SK-N-SH treated with all-trans-retinoic acid at 6 μM for 48 hours (cell line): ENCODE results near the gene CDK10.

Experiments used
- ARNTL ChIP-seq: fragments of 450-650 bp; formaldehyde crosslinking; IDR thresholded peaks from 2 replicates; pipeline ENCODE4 v1.5.0; 2020; ENCODE audit warnings: low read depth, mild to moderate bottlenecking, moderate library complexity, borderline replicate concordance
- BACH2 ChIP-seq: fragments of 250-450 bp; sonication (Bioruptor Pico); IDR thresholded peaks from 2 replicates; pipeline ENCODE4 v1.9.0; 2021; ENCODE audit warnings: mild to moderate bottlenecking, borderline replicate concordance
- CSDC2 ChIP-seq: fragments of 250-450 bp; sonication (Bioruptor Pico); IDR thresholded peaks from 2 replicates; pipeline ENCODE4 v1.5.0; 2020; ENCODE audit warnings: mild to moderate bottlenecking, moderate library complexity
- ISL1 ChIP-seq: fragments of 250-450 bp; sonication (Bioruptor Pico); IDR thresholded peaks from 2 replicates; pipeline ENCODE4 v2.1.2; 2022; ENCODE audit warnings: mild to moderate bottlenecking, moderate library complexity
- SNAI2 ChIP-seq: fragments of 250-450 bp; sonication (Bioruptor Pico); IDR thresholded peaks from 2 replicates; pipeline ENCODE4 v1.5.0; 2020; ENCODE audit warnings: mild to moderate bottlenecking, moderate library complexity
- ZC3H10 ChIP-seq: fragments of 250-450 bp; sonication (Bioruptor Pico); IDR thresholded peaks from 2 replicates; pipeline ENCODE4 v1.5.1; 2021; ENCODE audit warnings: mild to moderate bottlenecking, moderate library complexity
- ZFP3 ChIP-seq: fragments of 250-450 bp; sonication (Bioruptor Pico); IDR thresholded peaks from 2 replicates; pipeline ENCODE4 v1.5.0; 2020; ENCODE audit warnings: mild to moderate bottlenecking, moderate library complexity
- TF ChIP-seq, protein P1 (sequence below): fragments of 250-450 bp; sonication (Bioruptor Pico); IDR thresholded peaks from 2 replicates; pipeline ENCODE4 v1.8.0; 2021; ENCODE audit warnings: low read depth, mild to moderate bottlenecking, moderate library complexity, borderline replicate concordance
- TF ChIP-seq, protein P2 (sequence below): fragments of 250-450 bp; sonication (Bioruptor Pico); IDR thresholded peaks from 2 replicates; pipeline ENCODE4 v1.8.0; 2020; ENCODE audit warnings: mild to moderate bottlenecking, moderate library complexity, borderline replicate concordance
- TF ChIP-seq, protein P3 (sequence below): fragments of 250-450 bp; sonication (Bioruptor Pico); IDR thresholded peaks from 2 replicates; pipeline ENCODE4 v1.5.1; 2021; ENCODE audit warnings: mild to moderate bottlenecking, moderate library complexity

DNA sequence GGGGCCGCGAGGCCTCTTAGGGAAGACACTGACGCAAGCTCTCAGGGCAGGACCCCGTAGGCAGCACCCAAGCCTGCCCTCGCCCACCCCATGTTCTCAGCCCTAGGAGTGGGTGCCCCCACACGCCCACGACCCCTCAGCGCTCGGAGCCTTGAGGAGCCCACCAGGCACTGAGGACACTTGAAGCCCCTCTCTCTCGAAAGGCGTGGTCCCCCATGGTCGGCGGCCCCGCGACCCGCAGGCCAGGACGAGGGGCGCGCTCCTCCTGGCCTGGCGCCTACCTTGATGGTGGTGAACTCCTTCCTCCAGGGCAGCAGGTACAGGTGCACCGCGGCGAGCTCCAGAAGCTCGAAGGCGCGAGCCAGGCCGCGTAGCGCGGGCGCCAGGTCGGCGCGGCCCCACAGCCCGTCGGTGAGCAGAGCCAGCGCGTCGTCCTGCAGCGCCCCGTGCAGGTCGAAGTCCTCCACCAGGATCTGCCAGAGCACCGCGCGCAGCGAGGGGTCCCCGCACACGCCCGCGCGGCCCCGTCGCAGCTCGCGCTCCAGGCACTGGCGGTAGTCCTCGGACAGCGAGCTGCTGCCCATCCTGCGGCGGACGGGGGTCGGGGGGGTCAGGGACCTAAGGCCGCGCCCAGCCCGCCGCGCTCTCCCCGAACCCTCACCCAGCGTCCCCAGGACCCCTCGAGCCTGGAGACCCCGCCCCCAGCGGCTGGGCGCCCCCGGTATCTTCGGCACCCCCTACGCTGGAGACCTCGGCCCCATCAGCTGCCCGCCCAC, 14.3 kb downstream of the CDK10 start:
- no peak for TF ChIP-seq BACH2 (CRISPR knock-in tag)
- TF ChIP-seq SNAI2 (CRISPR knock-in tag) = no peak
- TF ChIP-seq ZC3H10 (CRISPR knock-in tag) = no peak
- no peak for TF ChIP-seq ZFP3 (CRISPR knock-in tag)
- TF ChIP-seq ARNTL (CRISPR knock-in tag) = no peak
- TF ChIP-seq, protein P1, sequence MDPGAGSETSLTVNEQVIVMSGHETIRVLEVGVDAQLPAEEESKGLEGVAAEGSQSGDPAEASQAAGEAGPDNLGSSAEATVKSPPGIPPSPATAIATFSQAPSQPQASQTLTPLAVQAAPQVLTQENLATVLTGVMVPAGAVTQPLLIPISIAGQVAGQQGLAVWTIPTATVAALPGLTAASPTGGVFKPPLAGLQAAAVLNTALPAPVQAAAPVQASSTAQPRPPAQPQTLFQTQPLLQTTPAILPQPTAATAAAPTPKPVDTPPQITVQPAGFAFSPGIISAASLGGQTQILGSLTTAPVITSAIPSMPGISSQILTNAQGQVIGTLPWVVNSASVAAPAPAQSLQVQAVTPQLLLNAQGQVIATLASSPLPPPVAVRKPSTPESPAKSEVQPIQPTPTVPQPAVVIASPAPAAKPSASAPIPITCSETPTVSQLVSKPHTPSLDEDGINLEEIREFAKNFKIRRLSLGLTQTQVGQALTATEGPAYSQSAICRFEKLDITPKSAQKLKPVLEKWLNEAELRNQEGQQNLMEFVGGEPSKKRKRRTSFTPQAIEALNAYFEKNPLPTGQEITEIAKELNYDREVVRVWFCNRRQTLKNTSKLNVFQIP (CRISPR knock-in tag) = no peak
- no peak for TF ChIP-seq CSDC2 (CRISPR knock-in tag)
- TF ChIP-seq, protein P2, sequence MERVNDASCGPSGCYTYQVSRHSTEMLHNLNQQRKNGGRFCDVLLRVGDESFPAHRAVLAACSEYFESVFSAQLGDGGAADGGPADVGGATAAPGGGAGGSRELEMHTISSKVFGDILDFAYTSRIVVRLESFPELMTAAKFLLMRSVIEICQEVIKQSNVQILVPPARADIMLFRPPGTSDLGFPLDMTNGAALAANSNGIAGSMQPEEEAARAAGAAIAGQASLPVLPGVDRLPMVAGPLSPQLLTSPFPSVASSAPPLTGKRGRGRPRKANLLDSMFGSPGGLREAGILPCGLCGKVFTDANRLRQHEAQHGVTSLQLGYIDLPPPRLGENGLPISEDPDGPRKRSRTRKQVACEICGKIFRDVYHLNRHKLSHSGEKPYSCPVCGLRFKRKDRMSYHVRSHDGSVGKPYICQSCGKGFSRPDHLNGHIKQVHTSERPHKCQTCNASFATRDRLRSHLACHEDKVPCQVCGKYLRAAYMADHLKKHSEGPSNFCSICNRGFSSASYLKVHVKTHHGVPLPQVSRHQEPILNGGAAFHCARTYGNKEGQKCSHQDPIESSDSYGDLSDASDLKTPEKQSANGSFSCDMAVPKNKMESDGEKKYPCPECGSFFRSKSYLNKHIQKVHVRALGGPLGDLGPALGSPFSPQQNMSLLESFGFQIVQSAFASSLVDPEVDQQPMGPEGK (CRISPR knock-in tag) = no peak
- TF ChIP-seq, protein P3, sequence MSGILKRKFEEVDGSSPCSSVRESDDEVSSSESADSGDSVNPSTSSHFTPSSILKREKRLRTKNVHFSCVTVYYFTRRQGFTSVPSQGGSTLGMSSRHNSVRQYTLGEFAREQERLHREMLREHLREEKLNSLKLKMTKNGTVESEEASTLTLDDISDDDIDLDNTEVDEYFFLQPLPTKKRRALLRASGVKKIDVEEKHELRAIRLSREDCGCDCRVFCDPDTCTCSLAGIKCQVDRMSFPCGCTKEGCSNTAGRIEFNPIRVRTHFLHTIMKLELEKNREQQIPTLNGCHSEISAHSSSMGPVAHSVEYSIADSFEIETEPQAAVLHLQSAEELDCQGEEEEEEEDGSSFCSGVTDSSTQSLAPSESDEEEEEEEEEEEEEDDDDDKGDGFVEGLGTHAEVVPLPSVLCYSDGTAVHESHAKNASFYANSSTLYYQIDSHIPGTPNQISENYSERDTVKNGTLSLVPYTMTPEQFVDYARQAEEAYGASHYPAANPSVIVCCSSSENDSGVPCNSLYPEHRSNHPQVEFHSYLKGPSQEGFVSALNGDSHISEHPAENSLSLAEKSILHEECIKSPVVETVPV (CRISPR knock-in tag) = no peak
- no peak for TF ChIP-seq ISL1 (CRISPR knock-in tag)
